GM19328 (cell line): ENCODE measurements around the gene CTAGE4.
"Not testable (repeated sequence)": the region's sequence is repeated elsewhere in the genome, so short reads cannot be mapped to it uniquely, and the experiment has no call there.

Experiments
- ATAC-seq: cut with Tn5 transposase; IDR thresholded peaks from one replicate; pipeline ENCODE4 v1.9.1; 2021; ENCODE audit warnings: mild to moderate bottlenecking, moderate library complexity; ENCODE audit not compliant: unreplicated experiment

The CTAGE4 gene

GRCh38 chr7:144203086-144203485 lies 19.8 kb downstream of the CTAGE4 start:
- ATAC-seq: not testable (repeated sequence)

GRCh38 chr7:144205306-144205705 lies 22.0 kb downstream of the CTAGE4 start:
- not testable (repeated sequence) for ATAC-seq

DNA sequence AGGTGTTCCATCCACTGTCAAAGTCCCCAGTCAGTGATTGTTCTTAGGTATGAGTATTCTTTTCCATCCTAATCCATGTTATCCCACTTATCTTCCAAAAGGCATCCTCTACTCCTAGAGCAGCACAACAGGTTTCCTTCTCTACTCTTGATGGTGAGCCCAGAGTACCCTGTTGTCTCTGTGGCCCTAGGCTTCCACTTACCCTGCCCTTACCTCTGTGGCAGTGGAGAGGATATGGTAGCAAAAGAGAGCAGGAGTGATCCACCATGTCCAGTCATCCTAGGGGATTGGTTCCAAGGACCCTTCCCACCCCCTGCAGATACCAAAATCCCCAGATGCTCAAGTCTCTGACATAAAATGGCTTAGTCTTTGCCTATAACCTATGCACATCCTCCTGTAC lies 33.9 kb downstream of the CTAGE4 start:
- ATAC-seq: not testable (repeated sequence)

DNA sequence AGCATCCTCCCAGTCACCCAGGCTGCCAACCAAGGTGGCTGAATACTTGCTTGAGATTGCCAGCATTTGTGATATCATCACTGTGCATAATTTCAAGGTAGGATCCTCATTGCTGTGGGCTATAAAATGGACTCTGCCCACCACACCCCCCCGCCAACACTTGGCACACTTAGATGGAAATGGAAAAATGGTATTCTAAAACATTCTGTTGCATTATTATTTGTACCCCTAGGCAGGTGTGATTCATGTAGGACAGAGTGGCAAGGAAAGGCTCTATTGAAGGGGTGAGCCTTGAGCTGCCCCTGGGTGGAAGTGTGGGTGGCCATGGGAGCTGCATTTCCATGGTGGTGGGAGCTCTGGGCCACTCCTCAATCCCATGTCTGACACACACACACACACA lies 35.3 kb downstream of the CTAGE4 start:
- not testable (repeated sequence) for ATAC-seq

- not testable (repeated sequence) for ATAC-seq
These were observed 35.9 kb downstream of the CTAGE4 start for GRCh38 chr7:144219149-144219548.

DNA sequence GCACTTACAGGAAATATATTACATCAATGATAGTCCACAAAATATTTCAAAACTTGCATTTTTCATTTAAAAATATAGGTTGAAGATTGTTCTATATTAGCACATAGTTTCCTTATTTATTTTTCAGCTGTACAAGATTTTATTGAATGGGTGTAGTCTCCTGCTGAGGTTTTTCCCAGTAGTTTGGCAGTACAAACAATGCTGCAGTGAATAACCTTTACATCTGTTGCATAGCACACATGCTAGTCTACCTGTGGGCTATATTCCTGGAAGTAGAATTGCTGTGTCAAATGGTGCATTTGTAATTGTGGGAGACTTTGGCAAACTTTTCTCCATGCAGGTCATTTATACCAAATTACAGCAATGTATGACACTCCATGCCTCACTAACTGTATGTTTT lies 37.3 kb downstream of the CTAGE4 start:
- not testable (repeated sequence) for ATAC-seq

GRCh38 chr7:144223675-144224074 lies 40.4 kb downstream of the CTAGE4 start:
- not testable (repeated sequence) for ATAC-seq

GRCh38 chr7:144226866-144227265 lies 43.6 kb downstream of the CTAGE4 start:
- ATAC-seq: not testable (repeated sequence)

GRCh38 chr7:144228810-144229209 lies 45.5 kb downstream of the CTAGE4 start:
- ATAC-seq: not testable (repeated sequence)

- not testable (repeated sequence) for ATAC-seq
These were observed 47.8 kb downstream of the CTAGE4 start for GRCh38 chr7:144231027-144231426.

GRCh38 chr7:144233039-144233438 lies 49.8 kb downstream of the CTAGE4 start:
- not testable (repeated sequence) for ATAC-seq
